ENCODE results near the gene TTYH3.
A peak's percentile ranks its signal among the peaks of the same experiment; 100 is the strongest.
"Not testable (repeated sequence)": the region's sequence is repeated elsewhere in the genome, so short reads cannot be mapped to it uniquely, and the experiment has no call there.

The TTYH3 gene

GRCh38 chr7:2665359-2665791, 33.6 kb downstream of the TTYH3 start:
- DNase-seq (ENCODE audit: low read depth in 3 of 3), result no peak

GRCh38 chr7:2666155-2666554, 34.4 kb downstream of the TTYH3 start:
- no peak for DNase-seq (ENCODE audit: low read depth in 3 of 3)

GRCh38 chr7:2666588-2667250, 34.9 kb downstream of the TTYH3 start:
- DNase-seq (ENCODE audit: low read depth in 3 of 3), result no peak

GRCh38 chr7:2667843-2668242, 36.1 kb downstream of the TTYH3 start:
- no peak for DNase-seq (ENCODE audit: low read depth in 3 of 3)

- DNase-seq (ENCODE audit: low read depth in 3 of 3), result no peak
Observed at GRCh38 chr7:2668401-2668800, 36.6 kb downstream of the TTYH3 start.

GRCh38 chr7:2670171-2670570, 38.4 kb downstream of the TTYH3 start:
- no peak for DNase-seq (ENCODE audit: low read depth in 3 of 3)

DNA sequence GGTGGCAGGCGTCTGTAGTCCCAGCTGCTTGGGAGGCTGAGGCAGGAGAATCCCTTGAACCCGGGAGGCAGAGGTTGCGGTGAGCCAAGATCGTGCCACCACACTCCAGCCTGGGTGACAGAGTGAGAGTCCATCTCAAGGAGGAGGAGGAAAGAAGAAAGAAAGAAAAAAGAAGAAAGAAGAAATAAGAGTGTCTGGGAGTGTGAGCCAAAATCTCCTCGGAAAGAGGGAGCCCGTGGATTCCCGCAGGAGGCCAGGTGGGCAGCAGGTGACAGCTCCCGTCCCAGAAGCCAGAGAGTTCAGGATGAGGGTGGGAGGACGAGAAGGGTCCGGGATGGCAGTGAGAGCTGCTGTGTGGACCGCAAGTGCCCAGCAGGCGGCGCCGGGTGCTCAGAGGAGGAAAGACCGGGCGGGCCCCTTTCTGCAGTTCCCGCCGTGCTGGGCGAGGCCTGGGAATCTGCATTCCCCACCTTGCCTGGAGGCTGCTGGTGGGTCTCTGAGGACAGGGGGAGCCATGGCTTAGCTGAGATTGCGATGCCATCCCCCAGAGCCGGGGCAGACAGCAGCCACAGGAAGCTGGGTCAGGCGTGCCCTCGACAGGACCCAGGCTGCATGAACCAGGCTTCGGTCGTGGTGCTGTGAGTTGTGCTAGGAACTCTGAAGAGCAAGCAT, 39.1 kb downstream of the TTYH3 start:
- DNase-seq (ENCODE audit: low read depth in 3 of 3), result peak; percentile 35 to 54 (median 42)

- DNase-seq (ENCODE audit: low read depth in 3 of 3), result not testable (repeated sequence)
Observed at GRCh38 chr7:2673214-2673613, 41.4 kb downstream of the TTYH3 start.

GRCh38 chr7:2673934-2674333, 42.1 kb downstream of the TTYH3 start:
- DNase-seq (ENCODE audit: low read depth in 3 of 3), result no peak

DNA sequence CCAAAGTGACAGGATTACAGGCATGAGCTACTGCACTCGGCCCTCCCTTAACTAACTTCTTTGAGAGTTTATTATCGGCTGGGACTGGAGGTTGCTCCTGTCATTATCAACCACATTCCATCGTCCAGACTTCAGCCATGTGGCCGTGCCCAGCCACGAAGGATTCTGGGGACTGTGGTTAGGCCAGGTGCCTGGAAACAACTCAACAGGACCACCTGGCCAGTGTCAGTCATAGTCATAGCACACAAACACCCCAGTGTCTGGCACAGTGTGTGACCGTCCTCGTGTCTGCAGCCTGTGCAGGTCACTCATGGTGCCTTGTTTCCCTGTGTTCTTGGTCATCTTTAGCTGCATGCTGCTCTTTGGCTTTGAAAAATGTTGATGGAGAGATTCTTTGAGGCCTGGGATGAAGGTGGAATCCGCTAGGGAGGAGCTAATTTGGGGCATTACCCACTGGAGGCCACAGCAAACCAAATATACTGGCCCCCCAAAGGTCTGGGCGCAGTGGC, 43.5 kb downstream of the TTYH3 start:
- no peak for DNase-seq (ENCODE audit: low read depth in 3 of 3)

- DNase-seq (ENCODE audit: low read depth in 3 of 3), result not testable (repeated sequence)
Observed at GRCh38 chr7:2676576-2676975, 44.8 kb downstream of the TTYH3 start.

DNA sequence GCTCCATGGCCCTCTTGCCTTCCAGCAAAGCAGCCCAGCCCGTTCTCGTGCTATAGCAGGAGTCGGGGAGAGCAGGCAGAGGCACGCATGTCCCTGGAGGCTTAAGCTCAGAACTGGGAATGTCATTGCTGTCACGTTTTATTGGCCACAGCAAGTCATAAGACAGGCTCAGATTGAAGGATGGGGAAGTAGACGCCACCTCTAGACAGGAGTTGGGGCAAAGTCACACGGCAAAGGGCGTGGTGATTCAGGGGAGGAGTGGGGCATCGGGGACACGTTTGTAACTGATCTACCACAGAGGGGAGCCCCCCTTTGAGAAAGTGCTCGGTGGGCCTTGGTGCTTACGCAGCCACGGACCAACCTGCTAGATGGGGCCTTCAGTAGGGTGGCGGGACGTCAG, 46.7 kb downstream of the TTYH3 start:
- not testable (repeated sequence) for DNase-seq (ENCODE audit: low read depth in 3 of 3)

GRCh38 chr7:2679135-2680127, 47.6 kb downstream of the TTYH3 start:
- not testable (repeated sequence) for DNase-seq (ENCODE audit: low read depth in 3 of 3)

- no peak for DNase-seq (ENCODE audit: low read depth in 3 of 3)
Observed at GRCh38 chr7:2680256-2680655, 48.5 kb downstream of the TTYH3 start.

DNA sequence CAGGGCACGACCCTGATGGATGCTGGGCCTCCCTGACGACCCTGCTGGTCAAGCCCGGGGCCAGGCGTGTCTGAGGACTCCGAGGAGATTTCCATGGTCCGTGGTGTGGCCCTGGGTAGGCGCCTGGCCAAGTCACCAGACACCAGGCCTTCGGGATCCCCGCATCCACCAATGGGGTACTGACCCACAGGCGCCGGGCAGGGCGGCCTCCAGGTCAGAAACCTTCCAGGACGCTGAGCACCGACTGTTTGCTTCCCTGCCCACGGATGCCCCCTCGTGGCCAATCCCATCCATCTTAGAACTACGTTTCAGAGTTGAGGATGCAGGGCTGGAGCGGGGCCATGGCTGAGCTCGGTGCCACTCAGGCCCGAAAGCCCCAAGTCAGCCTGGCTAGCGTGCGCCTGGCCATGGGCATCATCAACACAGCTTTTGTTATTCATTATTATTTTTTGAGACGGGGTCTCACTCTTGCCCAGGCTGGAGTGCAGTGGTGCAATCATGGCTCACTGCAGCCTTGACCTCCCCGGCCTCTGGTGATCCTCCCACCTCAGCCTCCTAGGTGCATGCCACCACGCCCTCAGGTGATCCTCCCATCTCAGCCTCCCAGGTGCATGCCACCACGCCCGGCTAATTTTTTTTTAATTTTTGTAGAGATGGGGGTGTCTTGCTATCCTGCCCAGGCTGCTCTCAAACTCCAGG, 49.2 kb downstream of the TTYH3 start:
- DNase-seq (ENCODE audit: low read depth in 3 of 3), result peak; percentile 17 to 30 (median 24)

GRCh38 chr7:2681929-2682799, 50.4 kb downstream of the TTYH3 start:
- no peak for DNase-seq (ENCODE audit: low read depth in 3 of 3)

- DNase-seq (ENCODE audit: low read depth in 3 of 3), result no peak
Observed at GRCh38 chr7:2684501-2684900, 52.7 kb downstream of the TTYH3 start.

GRCh38 chr7:2686101-2686500, 54.3 kb downstream of the TTYH3 start:
- no peak for DNase-seq (ENCODE audit: low read depth in 3 of 3)

DNA sequence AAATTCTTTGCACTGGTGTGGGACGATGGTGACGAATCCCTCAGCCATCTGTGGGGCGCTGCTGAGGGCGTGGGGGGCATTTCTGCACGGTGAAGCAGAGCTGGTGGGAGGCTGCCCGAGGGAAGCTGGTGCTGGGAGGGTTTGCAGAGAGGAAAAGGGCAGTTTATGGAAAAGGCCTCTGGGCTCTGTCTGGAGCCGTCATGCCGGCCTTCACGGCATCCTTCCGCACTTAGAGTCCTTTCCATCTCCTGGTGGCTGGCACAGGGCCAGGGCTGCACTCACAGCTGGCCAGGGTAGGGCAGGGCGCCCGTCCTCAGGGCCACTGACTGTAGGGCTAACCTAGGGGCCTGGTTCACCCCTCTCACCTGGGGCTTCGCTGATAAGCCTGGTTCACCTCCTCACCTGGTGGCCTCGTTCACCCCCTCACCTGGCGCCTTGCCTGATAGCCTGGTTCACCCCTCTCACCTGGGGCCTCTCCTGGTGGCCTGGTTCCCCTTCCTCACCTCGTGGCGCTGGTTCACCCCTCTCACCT, 55.6 kb downstream of the TTYH3 start:
- DNase-seq (ENCODE audit: low read depth in 3 of 3), result no peak

- no peak for DNase-seq (ENCODE audit: low read depth in 3 of 3)
Observed at GRCh38 chr7:2687881-2688318, 56.1 kb downstream of the TTYH3 start, which contains the start of gene AMZ1. AMZ1 (plus strand) TSS chr7:2688202; CDS start chr7:2700452, 12,250 bp downstream.

All from stimulated activated CD4-positive, alpha-beta T cell treated with anti-CD3 and anti-CD28 coated beads, TNF-alpha, amount 100 ng/mL, for 4 hours (primary cell).